HepG2 (cell line): Measurements from ENCODE around the gene STRBP. TPM values are rescaled to one million over a fixed set of nuclear protein-coding genes. Genes with fewer than 3 reads are reported as not detected.

Source experiments
- CBX1 ChIP-seq: IDR thresholded peaks from one replicate; pipeline ENCODE4 v1.6.1; 2016; ENCODE audit warnings: antibody characterized with exemption, low read depth
- DPF2 ChIP-seq: sonication (generic); formaldehyde crosslinking; IDR thresholded peaks from 2 replicates; pipeline ENCODE4 v1.4.0; 2020; ENCODE audit warnings: mild to moderate bottlenecking, low read depth, missing genetic modification reagents, borderline replicate concordance
- FOXP1 ChIP-seq, 2 experiments: fragments of 450-650 bp in 1 of 2; IDR thresholded peaks; 2 replicates each; pipeline ENCODE4 v1.6.1; 2017 to 2018; ENCODE audit warnings: antibody characterized with exemption in 1 of 2
- HDAC2 ChIP-seq: sonication (generic); formaldehyde crosslinking; IDR thresholded peaks from 2 replicates; pipeline ENCODE4 v1.4.0; 2020; ENCODE audit warnings: missing genetic modification reagents
- JUNB ChIP-seq: sonication (generic); formaldehyde crosslinking; IDR thresholded peaks from 2 replicates; pipeline ENCODE4 v1.8.0; 2022; ENCODE audit warnings: missing genetic modification reagents, mild to moderate bottlenecking, borderline replicate concordance
- MATR3 ChIP-seq: sonication (generic); formaldehyde crosslinking; IDR thresholded peaks from 2 replicates; pipeline ENCODE4 v1.4.0; 2020; ENCODE audit warnings: missing genetic modification reagents
- NCOA2 ChIP-seq: sonication (generic); formaldehyde crosslinking; IDR thresholded peaks from 2 replicates; pipeline ENCODE4 v1.8.0; 2022; ENCODE audit warnings: inconsistent platforms
- NKX3-1 ChIP-seq: sonication (generic); formaldehyde crosslinking; IDR thresholded peaks from 2 replicates; pipeline ENCODE4 v1.5.0; 2020; ENCODE audit warnings: missing genetic modification reagents
- RARG ChIP-seq: sonication (generic); formaldehyde crosslinking; IDR thresholded peaks from 2 replicates; pipeline ENCODE4 v1.4.0; 2020; ENCODE audit warnings: low read depth, mild to moderate bottlenecking, missing genetic modification reagents
- SAP130 ChIP-seq: IDR thresholded peaks from 2 replicates; pipeline ENCODE4 v1.6.1; 2016; ENCODE audit warnings: low read depth
- TCF12 ChIP-seq, 2 experiments: fragments of 450-650 bp in 1 of 2; sonication (generic) in 1 of 2; formaldehyde crosslinking in 1 of 2; IDR thresholded peaks; 2 replicates each; pipeline versions ENCODE4 v1.6.1 to v1.8.0; 2017 to 2022; ENCODE audit warnings: antibody characterized with exemption in 1 of 2, mild to moderate bottlenecking in 1 of 2, missing genetic modification reagents in 1 of 2, moderate library complexity in 1 of 2
- ZBTB21 ChIP-seq: sonication (generic); formaldehyde crosslinking; IDR thresholded peaks from 2 replicates; pipeline ENCODE4 v1.4.0; 2020; ENCODE audit warnings: missing genetic modification reagents
- ZBTB38 ChIP-seq: sonication (generic); formaldehyde crosslinking; IDR thresholded peaks from 2 replicates; pipeline ENCODE4 v1.5.1; 2020; ENCODE audit warnings: mild to moderate bottlenecking, missing genetic modification reagents
- ZNF264 ChIP-seq: sonication (generic); formaldehyde crosslinking; IDR thresholded peaks from 2 replicates; pipeline ENCODE4 v1.4.0; 2020; ENCODE audit warnings: missing genetic modification reagents
- ZNF3 ChIP-seq: IDR thresholded peaks from 2 replicates; pipeline ENCODE4 v1.7.0; 2017; ENCODE audit warnings: inconsistent platforms
- ZNF446 ChIP-seq: sonication (generic); formaldehyde crosslinking; IDR thresholded peaks from 2 replicates; pipeline ENCODE4 v1.5.0; 2020; ENCODE audit warnings: mild to moderate bottlenecking, missing genetic modification reagents
- ZNF468 ChIP-seq: sonication (generic); formaldehyde crosslinking; IDR thresholded peaks from 2 replicates; pipeline ENCODE4 v1.8.0; 2022; ENCODE audit warnings: mild to moderate bottlenecking, moderate library complexity, missing genetic modification reagents
- ZNF562 ChIP-seq: sonication (generic); formaldehyde crosslinking; IDR thresholded peaks from 2 replicates; pipeline ENCODE4 v1.8.0; 2022; ENCODE audit warnings: missing genetic modification reagents, borderline replicate concordance
- polyA plus RNA-seq, 8 experiments: library from polyadenylated mRNA; depleted of rRNA in 3 of 8; stranded (reverse) in 7 of 8; unstranded in 1 of 8; fragments of >200 nt; fragmentation: Illumina TruSeq in 4 of 8; extraction: Trizol in 4 of 8; gene quantifications; 2 replicates each; pipeline versions ENCODE4 v1.2.1 to v1.2.3, GENCODE V29; 2011 to 2016; ENCODE audit warnings: low read depth in 4 of 8, missing spikeins in 1 of 8, mixed read lengths in 1 of 8; ENCODE audit not compliant: insufficient read depth in 1 of 8
- total RNA-seq, 5 experiments: library from RNA; depleted of rRNA; stranded (reverse); fragments of >200 nt; fragmentation: Illumina TruSeq; extraction: Trizol; gene quantifications; 2 replicates each; pipeline ENCODE4 v1.2.3, GENCODE V29; 2016; ENCODE audit warnings: low read depth in 1 of 5
- TF ChIP-seq, protein P1 (sequence below): sonication (generic); formaldehyde crosslinking; conservative IDR thresholded peaks from 2 replicates; pipeline ENCODE4 v1.4.0; 2020; ENCODE audit warnings: missing genetic modification reagents
- TF ChIP-seq, protein P2 (sequence below): sonication (generic); formaldehyde crosslinking; conservative IDR thresholded peaks from 2 replicates; pipeline ENCODE4 v1.5.0; 2020; ENCODE audit warnings: missing genetic modification reagents
- TF ChIP-seq, protein P3 (sequence below): sonication (generic); formaldehyde crosslinking; IDR thresholded peaks from 2 replicates; pipeline ENCODE4 v1.4.0; 2020; ENCODE audit warnings: mild to moderate bottlenecking, missing genetic modification reagents
- TF ChIP-seq, protein P4 (sequence below): sonication (generic); formaldehyde crosslinking; IDR thresholded peaks from 2 replicates; pipeline ENCODE4 v1.4.0; 2020; ENCODE audit warnings: mild to moderate bottlenecking, missing genetic modification reagents

Gene STRBP
- total and polyA plus RNA-seq, 2 of the 13 experiments (the other 11 are each of a cell fraction or from before 2014, with no cell fraction given), result 14.5 to 38.5 TPM

DNA sequence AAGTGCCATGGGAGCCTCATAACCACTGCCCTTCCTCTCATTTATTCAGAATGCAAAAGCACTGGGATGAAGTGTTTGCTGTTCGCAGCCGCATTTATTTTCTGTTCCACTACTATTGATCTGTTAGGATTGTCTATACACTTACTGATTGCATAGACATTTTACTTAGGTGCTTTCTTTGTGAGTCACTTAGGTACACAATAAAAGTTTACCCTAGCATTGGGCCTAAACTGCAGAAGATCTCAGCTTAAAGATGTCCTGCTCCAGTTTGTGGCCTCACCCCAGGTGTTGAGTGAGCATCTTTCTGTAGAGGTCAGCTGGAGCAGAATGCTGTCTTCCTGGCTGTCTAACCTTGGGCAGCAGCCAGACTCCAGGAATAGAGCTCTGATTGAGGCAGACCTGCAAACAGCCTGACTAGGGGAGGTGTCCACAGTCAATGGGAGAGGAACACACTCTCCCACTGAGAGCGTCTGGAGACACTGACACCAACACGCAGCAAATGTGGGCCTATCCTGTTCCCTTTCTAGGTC, 181.0 kb downstream of the STRBP start (continued):
- 0 out of 2 replicates have a peak, but pooled peaks have one; percentile 47 for TF ChIP-seq ZNF264 (CRISPR knock-in tag)
- TF ChIP-seq, protein P1, sequence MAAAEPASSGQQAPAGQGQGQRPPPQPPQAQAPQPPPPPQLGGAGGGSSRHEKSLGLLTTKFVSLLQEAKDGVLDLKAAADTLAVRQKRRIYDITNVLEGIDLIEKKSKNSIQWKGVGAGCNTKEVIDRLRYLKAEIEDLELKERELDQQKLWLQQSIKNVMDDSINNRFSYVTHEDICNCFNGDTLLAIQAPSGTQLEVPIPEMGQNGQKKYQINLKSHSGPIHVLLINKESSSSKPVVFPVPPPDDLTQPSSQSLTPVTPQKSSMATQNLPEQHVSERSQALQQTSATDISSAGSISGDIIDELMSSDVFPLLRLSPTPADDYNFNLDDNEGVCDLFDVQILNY (CRISPR knock-in tag), result no peak
- peak; percentile 84; the same call in 1 of the 2 replicates for TF ChIP-seq DPF2 (CRISPR knock-in tag)
- TF ChIP-seq NKX3-1 (CRISPR knock-in tag), result no peak
- no peak for TF ChIP-seq TCF12 (IDR thresholded peaks at IDR 0.05)
- peak; percentile 67; the same call in 1 of the 2 replicates for TF ChIP-seq TCF12 (CRISPR knock-in tag; IDR thresholded peaks at IDR 0.05)
- no peak for TF ChIP-seq MATR3 (CRISPR knock-in tag)
- no peak for TF ChIP-seq RARG (CRISPR knock-in tag)
- TF ChIP-seq, protein P2, sequence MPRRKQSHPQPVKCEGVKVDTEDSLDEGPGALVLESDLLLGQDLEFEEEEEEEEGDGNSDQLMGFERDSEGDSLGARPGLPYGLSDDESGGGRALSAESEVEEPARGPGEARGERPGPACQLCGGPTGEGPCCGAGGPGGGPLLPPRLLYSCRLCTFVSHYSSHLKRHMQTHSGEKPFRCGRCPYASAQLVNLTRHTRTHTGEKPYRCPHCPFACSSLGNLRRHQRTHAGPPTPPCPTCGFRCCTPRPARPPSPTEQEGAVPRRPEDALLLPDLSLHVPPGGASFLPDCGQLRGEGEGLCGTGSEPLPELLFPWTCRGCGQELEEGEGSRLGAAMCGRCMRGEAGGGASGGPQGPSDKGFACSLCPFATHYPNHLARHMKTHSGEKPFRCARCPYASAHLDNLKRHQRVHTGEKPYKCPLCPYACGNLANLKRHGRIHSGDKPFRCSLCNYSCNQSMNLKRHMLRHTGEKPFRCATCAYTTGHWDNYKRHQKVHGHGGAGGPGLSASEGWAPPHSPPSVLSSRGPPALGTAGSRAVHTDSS (CRISPR knock-in tag), result no peak
- no peak for TF ChIP-seq ZBTB21 (CRISPR knock-in tag)
- TF ChIP-seq, protein P3, sequence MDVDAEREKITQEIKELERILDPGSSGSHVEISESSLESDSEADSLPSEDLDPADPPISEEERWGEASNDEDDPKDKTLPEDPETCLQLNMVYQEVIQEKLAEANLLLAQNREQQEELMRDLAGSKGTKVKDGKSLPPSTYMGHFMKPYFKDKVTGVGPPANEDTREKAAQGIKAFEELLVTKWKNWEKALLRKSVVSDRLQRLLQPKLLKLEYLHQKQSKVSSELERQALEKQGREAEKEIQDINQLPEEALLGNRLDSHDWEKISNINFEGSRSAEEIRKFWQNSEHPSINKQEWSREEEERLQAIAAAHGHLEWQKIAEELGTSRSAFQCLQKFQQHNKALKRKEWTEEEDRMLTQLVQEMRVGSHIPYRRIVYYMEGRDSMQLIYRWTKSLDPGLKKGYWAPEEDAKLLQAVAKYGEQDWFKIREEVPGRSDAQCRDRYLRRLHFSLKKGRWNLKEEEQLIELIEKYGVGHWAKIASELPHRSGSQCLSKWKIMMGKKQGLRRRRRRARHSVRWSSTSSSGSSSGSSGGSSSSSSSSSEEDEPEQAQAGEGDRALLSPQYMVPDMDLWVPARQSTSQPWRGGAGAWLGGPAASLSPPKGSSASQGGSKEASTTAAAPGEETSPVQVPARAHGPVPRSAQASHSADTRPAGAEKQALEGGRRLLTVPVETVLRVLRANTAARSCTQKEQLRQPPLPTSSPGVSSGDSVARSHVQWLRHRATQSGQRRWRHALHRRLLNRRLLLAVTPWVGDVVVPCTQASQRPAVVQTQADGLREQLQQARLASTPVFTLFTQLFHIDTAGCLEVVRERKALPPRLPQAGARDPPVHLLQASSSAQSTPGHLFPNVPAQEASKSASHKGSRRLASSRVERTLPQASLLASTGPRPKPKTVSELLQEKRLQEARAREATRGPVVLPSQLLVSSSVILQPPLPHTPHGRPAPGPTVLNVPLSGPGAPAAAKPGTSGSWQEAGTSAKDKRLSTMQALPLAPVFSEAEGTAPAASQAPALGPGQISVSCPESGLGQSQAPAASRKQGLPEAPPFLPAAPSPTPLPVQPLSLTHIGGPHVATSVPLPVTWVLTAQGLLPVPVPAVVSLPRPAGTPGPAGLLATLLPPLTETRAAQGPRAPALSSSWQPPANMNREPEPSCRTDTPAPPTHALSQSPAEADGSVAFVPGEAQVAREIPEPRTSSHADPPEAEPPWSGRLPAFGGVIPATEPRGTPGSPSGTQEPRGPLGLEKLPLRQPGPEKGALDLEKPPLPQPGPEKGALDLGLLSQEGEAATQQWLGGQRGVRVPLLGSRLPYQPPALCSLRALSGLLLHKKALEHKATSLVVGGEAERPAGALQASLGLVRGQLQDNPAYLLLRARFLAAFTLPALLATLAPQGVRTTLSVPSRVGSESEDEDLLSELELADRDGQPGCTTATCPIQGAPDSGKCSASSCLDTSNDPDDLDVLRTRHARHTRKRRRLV (CRISPR knock-in tag), result no peak
- no peak for TF ChIP-seq ZNF446 (CRISPR knock-in tag)
- TF ChIP-seq ZBTB38, result no peak
- no peak for TF ChIP-seq ZNF468 (CRISPR knock-in tag)
- peak; percentile 61; the same call in 1 of the 2 replicates for TF ChIP-seq ZNF3 (CRISPR knock-in tag)
- TF ChIP-seq FOXP1 (IDR thresholded peaks at IDR 0.05), result peak; percentile 54; the same call in 1 of the 2 replicates
- TF ChIP-seq FOXP1 (CRISPR knock-in tag; IDR thresholded peaks at IDR 0.05), result peak; percentile 94
- no peak for TF ChIP-seq CBX1
- TF ChIP-seq, protein P4, sequence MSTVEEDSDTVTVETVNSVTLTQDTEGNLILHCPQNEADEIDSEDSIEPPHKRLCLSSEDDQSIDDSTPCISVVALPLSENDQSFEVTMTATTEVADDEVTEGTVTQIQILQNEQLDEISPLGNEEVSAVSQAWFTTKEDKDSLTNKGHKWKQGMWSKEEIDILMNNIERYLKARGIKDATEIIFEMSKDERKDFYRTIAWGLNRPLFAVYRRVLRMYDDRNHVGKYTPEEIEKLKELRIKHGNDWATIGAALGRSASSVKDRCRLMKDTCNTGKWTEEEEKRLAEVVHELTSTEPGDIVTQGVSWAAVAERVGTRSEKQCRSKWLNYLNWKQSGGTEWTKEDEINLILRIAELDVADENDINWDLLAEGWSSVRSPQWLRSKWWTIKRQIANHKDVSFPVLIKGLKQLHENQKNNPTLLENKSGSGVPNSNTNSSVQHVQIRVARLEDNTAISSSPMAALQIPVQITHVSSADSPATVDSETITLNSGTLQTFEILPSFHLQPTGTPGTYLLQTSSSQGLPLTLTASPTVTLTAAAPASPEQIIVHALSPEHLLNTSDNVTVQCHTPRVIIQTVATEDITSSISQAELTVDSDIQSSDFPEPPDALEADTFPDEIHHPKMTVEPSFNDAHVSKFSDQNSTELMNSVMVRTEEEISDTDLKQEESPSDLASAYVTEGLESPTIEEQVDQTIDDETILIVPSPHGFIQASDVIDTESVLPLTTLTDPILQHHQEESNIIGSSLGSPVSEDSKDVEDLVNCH, result no peak
- TF ChIP-seq HDAC2, result peak; percentile 91
- TF ChIP-seq ZNF562, result no peak
- peak; percentile 83 for TF ChIP-seq NCOA2 (CRISPR knock-in tag)
- peak; percentile 60 for TF ChIP-seq SAP130
- TF ChIP-seq JUNB (CRISPR knock-in tag), result peak; percentile 99
